Upper lobe of right lung (tissue), 1 donor: ENCODE results near the gene SEMA4F. TPM values are rescaled to one million over a fixed set of nuclear protein-coding genes. Genes with fewer than 3 reads are reported as not detected.

ENCODE experiments used
- ATAC-seq: fragments of 200-7000 bp; cut with Tn5 transposase; one replicate; pipeline ENCODE4 v1.9.1; 2020; ENCODE audit warnings: mild to moderate bottlenecking, moderate library complexity
- DNase-seq: peaks from one replicate; pipeline ENCODE4 v3.0.0-alpha.2; 2020
- H3K27ac ChIP-seq: fragments of 200-600 bp; one replicate; pipeline ENCODE4 v1.8.0; 2022
- H3K27me3 ChIP-seq: fragments of 200-600 bp; one replicate; pipeline ENCODE4 v1.8.0; 2022; ENCODE audit warnings: mild to moderate bottlenecking
- H3K36me3 ChIP-seq: fragments of 200-600 bp; one replicate; pipeline ENCODE4 v1.8.0; 2022
- H3K4me1 ChIP-seq: fragments of 200-600 bp; one replicate; pipeline ENCODE4 v1.8.0; 2022
- H3K4me3 ChIP-seq: fragments of 200-600 bp; one replicate; pipeline ENCODE4 v1.8.0; 2022; ENCODE audit warnings: mild to moderate bottlenecking
- H3K9me3 ChIP-seq: fragments of 200-600 bp; one replicate; pipeline ENCODE4 v1.8.0; 2022
- CTCF ChIP-seq: fragments of 200-600 bp; IDR thresholded peaks from one replicate; pipeline ENCODE4 v1.8.0; 2022; ENCODE audit warnings: antibody characterized with exemption
- intact Hi-C: fragments of 100-400 bp; cut with DNase I; formaldehyde crosslinking; loops from one replicate; pipeline ENCODE4 v1.11.0; 2022
- total RNA-seq: library from RNA; stranded (reverse); fragmentation: NEBNext Ultra II Directional; extraction: Animal tissue kit (Norgen Biotek cat#: 25700); gene quantifications from one replicate; pipeline ENCODE4 v1.2.1, GENCODE V29; 2021
- donor health status: DM: no; HTN: yes; CAD: no; lungs with severe emphysema.

Gene SEMA4F
- total RNA-seq, 1 donor from 2014 or later: 9.0 TPM

- Histone ChIP-seq H3K36me3 (no peaks in the 10 kb centered on the region), H3K4me1 (no peaks in the 10 kb centered on the region), H3K4me3 (no peak overlapping the region), H3K27ac (no peak overlapping the region), H3K27me3 (no peaks in the 10 kb centered on the region), H3K9me3 (no peaks in the 10 kb centered on the region)
- intact Hi-C loops: no loop called here
- ATAC-seq (no peak), DNase-seq (no peak)
- no peak for TF ChIP-seq CTCF
Observed at GRCh38 chr2:74721316-74721715, 67.3 kb downstream of the SEMA4F start.

GRCh38 chr2:74724496-74724895 is 70.4 kb downstream of the SEMA4F start:
- H3K27ac ChIP-seq: no peak overlapping the region
- H3K4me1 ChIP-seq: no peaks in the 10 kb centered on the region
- H3K4me3 ChIP-seq: no peak overlapping the region
- intact Hi-C loops: no loop called here
- ATAC-seq (no peak), DNase-seq (no peak)
- TF ChIP-seq CTCF: no peak
- no peaks in the 10 kb centered on the region for H3K9me3 ChIP-seq
- no peaks in the 10 kb centered on the region for H3K36me3 ChIP-seq
- H3K27me3 ChIP-seq: no peaks in the 10 kb centered on the region

DNA sequence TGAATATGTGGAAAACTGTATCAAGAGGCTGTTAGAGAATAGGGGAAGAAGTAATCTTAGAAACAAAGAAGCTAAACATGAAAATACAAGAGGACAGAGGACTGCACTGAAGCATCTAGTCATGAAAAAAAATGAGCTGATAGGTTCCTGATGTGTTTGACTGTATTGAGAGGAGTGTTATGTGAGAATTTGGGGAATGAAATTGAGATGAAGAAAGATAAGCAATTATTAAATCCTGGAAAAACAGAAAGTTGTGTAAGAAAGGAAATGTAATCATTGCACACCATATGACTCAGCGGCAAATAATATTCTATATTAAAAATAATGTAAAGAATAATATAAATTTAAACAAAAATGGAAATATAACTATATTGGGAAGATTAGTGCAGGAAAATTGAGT is 71.2 kb downstream of the SEMA4F start:
- no peak for TF ChIP-seq CTCF
- no peak for DNase-seq
- H3K27me3 ChIP-seq: no peaks in the 10 kb centered on the region
- H3K36me3 ChIP-seq: no peaks in the 10 kb centered on the region
- H3K27ac ChIP-seq: no peak overlapping the region
- intact Hi-C loops: no loop called here
- no peak for ATAC-seq
- H3K9me3 ChIP-seq: no peaks in the 10 kb centered on the region
- H3K4me3 ChIP-seq: no peak overlapping the region
- no peaks in the 10 kb centered on the region for H3K4me1 ChIP-seq

GRCh38 chr2:74728842-74729241 is 74.8 kb downstream of the SEMA4F start:
- Histone ChIP-seq H3K4me1 (no peaks in the 10 kb centered on the region), H3K4me3 (no peak overlapping the region), H3K9me3 (no peaks in the 10 kb centered on the region), H3K27me3 (no peaks in the 10 kb centered on the region), H3K27ac (no peak overlapping the region), H3K36me3 (no peaks in the 10 kb centered on the region)
- DNase-seq (no peak), ATAC-seq (no peak)
- intact Hi-C loops: no loop called here
- TF ChIP-seq CTCF: no peak

GRCh38 chr2:74730530-74730929 is 76.5 kb downstream of the SEMA4F start:
- Histone ChIP-seq H3K9me3 (no peaks in the 10 kb centered on the region), H3K36me3 (no peaks in the 10 kb centered on the region), H3K27me3 (no peaks in the 10 kb centered on the region), H3K4me3 (no peak overlapping the region), H3K27ac (no peak overlapping the region), H3K4me1 (no peaks in the 10 kb centered on the region)
- intact Hi-C loops: no loop called here
- DNase-seq (no peak), ATAC-seq (no peak)
- no peak for TF ChIP-seq CTCF

Other genes starting within 250 kb of the SEMA4F start
- 2.1 TPM for gene C2orf81, start 232.6 kb upstream of the SEMA4F start, total RNA-seq
- gene WDR54, start 232.5 kb upstream of the SEMA4F start, total RNA-seq: 8.4 TPM
- 32.3 TPM for gene RTKN, start 212.3 kb upstream of the SEMA4F start, total RNA-seq
- gene INO80B, start 199.2 kb upstream of the SEMA4F start, total RNA-seq: 30.2 TPM
- 57.5 TPM for gene WBP1, start 195.8 kb upstream of the SEMA4F start, total RNA-seq
- gene MOGS, start 188.9 kb upstream of the SEMA4F start, total RNA-seq: 51.6 TPM
- gene MRPL53, start 181.6 kb upstream of the SEMA4F start, total RNA-seq: 73.1 TPM
- 16.1 TPM for gene CCDC142, start 171.2 kb upstream of the SEMA4F start, total RNA-seq
- gene TTC31, start 171.2 kb upstream of the SEMA4F start, total RNA-seq: 23.4 TPM
- gene LBX2, start 154.6 kb upstream of the SEMA4F start, total RNA-seq: 1.8 TPM
- 30.1 TPM for gene PCGF1, start 146.6 kb upstream of the SEMA4F start, total RNA-seq
- not detected for gene TLX2, start 139.8 kb upstream of the SEMA4F start, total RNA-seq
- gene DQX1, start 128.0 kb upstream of the SEMA4F start, total RNA-seq: not detected
- gene AUP1, start 124.5 kb upstream of the SEMA4F start, total RNA-seq: 119 TPM
- 31.4 TPM for gene HTRA2, start 124.3 kb upstream of the SEMA4F start, total RNA-seq
- 8.1 TPM for gene LOXL3, start 100.3 kb upstream of the SEMA4F start, total RNA-seq
- 35.7 TPM for gene DOK1, start 99.5 kb upstream of the SEMA4F start, total RNA-seq
- gene M1AP, start 5.9 kb upstream of the SEMA4F start, total RNA-seq: 1.4 TPM
- gene HK2, start 179.9 kb downstream of the SEMA4F start, total RNA-seq: 77.1 TPM